Activated CD8-positive, alpha-beta memory T cell treated with anti-CD3 and anti-CD28 coated beads, Interleukin-2, amount 50 U/mL, for 48 hours (primary cell): ENCODE measurements around the gene IL1A.
A peak's percentile ranks its signal among the peaks of the same experiment; 100 is the strongest.

Experiments
- DNase-seq: peaks from one replicate; pipeline ENCODE4 v3.0.0-alpha.2; 2020

IL1A gene

GRCh38 chr2:112791019-112791418 is 6.7 kb upstream of the IL1A start:
- DNase-seq, result no peak

GRCh38 chr2:112790305-112790704 is 6.0 kb upstream of the IL1A start:
- no peak for DNase-seq

- DNase-seq, result no peak
These were observed 4.9 kb upstream of the IL1A start for GRCh38 chr2:112789186-112789585.

GRCh38 chr2:112788653-112789052 is 4.4 kb upstream of the IL1A start:
- no peak for DNase-seq

GRCh38 chr2:112787729-112788393 is 3.6 kb upstream of the IL1A start:
- DNase-seq, result no peak

- no peak for DNase-seq
These were observed 3.0 kb upstream of the IL1A start for GRCh38 chr2:112787294-112787693.

GRCh38 chr2:112783187-112783714 is 1.0 kb downstream of the IL1A start:
- no peak for DNase-seq

- no peak for DNase-seq
These were observed 2.0 kb downstream of the IL1A start for GRCh38 chr2:112782234-112782799.

- no peak for DNase-seq
These were observed 4.7 kb downstream of the IL1A start for GRCh38 chr2:112779598-112779997.

GRCh38 chr2:112777036-112777435 is 7.3 kb downstream of the IL1A start:
- no peak for DNase-seq

GRCh38 chr2:112776113-112776512 is 8.2 kb downstream of the IL1A start:
- DNase-seq, result no peak

GRCh38 chr2:112774536-112775285 is 9.6 kb downstream of the IL1A start:
- DNase-seq, result no peak

- no peak for DNase-seq
These were observed 10.7 kb downstream of the IL1A start for GRCh38 chr2:112773556-112773955.

- DNase-seq, result no peak
These were observed 11.3 kb downstream of the IL1A start for GRCh38 chr2:112772911-112773475.

- no peak for DNase-seq
These were observed 12.0 kb downstream of the IL1A start for GRCh38 chr2:112772322-112772721.

- DNase-seq, result no peak
These were observed 15.9 kb downstream of the IL1A start for GRCh38 chr2:112768432-112768831.

GRCh38 chr2:112767693-112768330 is 16.5 kb downstream of the IL1A start:
- no peak for DNase-seq

- no peak for DNase-seq
These were observed 19.0 kb downstream of the IL1A start for GRCh38 chr2:112765251-112765650.

- DNase-seq, result peak; percentile 94
These were observed 19.9 kb downstream of the IL1A start, which contains the start of gene CKAP2L for GRCh38 chr2:112764071-112765044. Gene CKAP2L, minus strand, starts transcription at chr2:112764609. Its CDS starts 11 bp downstream, at chr2:112764598.

- DNase-seq, result no peak
These were observed 22.0 kb downstream of the IL1A start for GRCh38 chr2:112762276-112762675.

GRCh38 chr2:112760149-112760548 is 24.1 kb downstream of the IL1A start:
- DNase-seq, result no peak

- no peak for DNase-seq
These were observed 25.6 kb downstream of the IL1A start for GRCh38 chr2:112758711-112759110.
